SKM-1 (cell line): ENCODE measurements around the gene GADD45GIP1.
"Not testable (repeated sequence)": the region's sequence is repeated elsewhere in the genome, so short reads cannot be mapped to it uniquely, and the experiment has no call there.

Experiments
- DNase-seq: peaks from one replicate; lab custom pipeline; 2025; ENCODE audit not compliant: unreplicated experiment; lab: John Stamatoyannopoulos, UW

GADD45GIP1 gene

DNA sequence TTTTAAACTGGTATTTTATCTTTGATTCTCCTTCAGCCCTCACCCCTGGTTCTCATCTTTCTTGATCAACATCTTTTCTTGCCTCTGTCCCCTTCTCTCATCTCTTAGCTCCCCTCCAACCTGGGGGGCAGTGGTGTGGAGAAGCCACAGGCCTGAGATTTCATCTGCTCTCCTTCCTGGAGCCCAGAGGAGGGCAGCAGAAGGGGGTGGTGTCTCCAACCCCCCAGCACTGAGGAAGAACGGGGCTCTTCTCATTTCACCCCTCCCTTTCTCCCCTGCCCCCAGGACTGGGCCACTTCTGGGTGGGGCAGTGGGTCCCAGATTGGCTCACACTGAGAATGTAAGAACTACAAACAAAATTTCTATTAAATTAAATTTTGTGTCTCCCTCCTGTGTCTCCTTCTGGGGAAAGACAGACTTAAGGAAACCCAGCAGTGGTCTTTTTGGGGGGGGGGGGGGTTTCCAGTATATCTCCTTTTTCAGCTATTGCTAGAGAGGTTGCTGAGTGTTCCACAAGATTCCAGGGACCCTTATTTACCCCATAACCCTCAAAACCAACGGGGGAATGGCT lies 12.8 kb downstream of the GADD45GIP1 start:
- no peak for DNase-seq

DNA sequence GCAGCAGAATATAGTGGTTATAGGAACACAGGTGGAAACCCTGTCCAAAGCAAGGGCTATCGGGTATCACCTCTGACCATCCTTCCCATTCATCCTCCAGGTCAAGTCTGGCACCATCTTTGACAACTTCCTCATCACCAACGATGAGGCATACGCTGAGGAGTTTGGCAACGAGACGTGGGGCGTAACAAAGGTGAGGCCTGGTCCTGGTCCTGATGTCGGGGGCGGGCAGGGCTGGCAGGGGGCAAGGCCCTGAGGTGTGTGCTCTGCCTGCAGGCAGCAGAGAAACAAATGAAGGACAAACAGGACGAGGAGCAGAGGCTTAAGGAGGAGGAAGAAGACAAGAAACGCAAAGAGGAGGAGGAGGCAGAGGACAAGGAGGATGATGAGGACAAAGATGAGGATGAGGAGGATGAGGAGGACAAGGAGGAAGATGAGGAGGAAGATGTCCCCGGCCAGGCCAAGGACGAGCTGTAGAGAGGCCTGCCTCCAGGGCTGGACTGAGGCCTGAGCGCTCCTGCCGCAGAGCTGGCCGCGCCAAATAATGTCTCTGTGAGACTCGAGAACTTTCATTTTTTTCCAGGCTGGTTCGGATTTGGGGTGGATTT lies 13.5 kb downstream of the GADD45GIP1 start:
- no peak for DNase-seq

DNA sequence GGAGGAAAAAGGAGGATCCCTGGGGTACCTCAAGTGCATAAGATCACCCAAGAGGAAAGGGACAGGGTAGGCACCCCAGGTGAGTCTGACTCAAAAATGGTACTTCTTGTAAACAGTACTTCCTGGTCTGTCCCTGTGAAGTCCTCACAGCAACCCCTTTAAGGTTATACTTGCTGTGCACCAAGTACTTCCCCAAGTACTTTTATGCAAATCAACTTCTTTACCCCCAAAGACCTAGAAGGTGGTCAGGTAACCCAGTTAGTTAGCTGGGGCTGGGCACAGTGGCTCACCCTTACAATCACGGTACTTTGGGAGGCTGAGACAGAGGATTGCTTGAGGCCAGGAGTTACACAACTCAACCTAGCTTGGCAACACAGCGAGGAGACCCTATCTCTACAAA lies 16.1 kb downstream of the GADD45GIP1 start:
- DNase-seq = no peak

DNA sequence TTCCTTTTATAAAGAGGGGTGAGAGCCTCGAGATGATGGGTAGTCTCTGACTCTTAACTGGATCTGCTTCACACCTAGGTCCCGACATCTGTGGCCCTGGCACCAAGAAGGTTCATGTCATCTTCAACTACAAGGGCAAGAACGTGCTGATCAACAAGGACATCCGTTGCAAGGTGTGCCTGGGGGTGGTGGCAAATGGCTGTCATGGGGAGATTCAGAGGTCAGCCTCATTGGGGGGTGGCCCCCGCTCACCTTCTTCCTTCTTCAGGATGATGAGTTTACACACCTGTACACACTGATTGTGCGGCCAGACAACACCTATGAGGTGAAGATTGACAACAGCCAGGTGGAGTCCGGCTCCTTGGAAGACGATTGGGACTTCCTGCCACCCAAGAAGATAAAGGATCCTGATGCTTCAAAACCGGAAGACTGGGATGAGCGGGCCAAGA lies 17.0 kb downstream of the GADD45GIP1 start:
- no peak for DNase-seq

DNA sequence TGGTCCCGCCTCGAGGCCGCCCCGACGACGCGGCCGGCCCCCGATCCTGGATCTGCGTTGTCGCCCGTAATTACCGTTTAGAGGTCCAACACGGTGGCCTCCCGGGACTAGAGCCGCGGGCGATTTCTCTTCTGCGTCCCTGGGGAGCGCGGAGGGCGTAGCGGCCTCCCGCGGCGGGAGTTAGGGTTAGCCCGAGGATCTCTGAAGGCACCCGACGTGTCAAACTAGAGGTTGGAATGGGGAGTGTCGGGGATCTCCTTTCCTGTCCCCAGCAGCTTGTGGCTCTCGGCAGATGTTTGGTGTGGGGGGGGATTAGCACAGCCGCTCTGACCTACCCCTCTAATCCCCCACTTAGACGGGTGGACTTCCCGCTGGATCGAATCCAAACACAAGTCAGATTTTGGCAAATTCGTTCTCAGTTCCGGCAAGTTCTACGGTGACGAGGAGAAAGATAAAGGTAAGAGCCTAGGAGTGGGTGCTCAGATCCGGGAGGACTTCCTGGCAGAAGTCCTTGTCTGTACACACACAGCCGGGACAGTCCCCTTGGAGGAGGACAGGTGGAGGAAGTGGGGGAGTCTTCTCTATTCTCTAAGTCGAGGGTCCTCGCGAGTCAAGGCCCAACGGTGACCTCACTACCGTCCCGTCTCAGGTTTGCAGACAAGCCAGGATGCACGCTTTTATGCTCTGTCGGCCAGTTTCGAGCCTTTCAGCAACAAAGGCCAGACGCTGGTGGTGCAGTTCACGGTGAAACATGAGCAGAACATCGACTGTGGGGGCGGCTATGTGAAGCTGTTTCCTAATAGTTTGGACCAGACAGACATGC lies 18.0 kb downstream of the GADD45GIP1 start:
- no peak for DNase-seq

DNA sequence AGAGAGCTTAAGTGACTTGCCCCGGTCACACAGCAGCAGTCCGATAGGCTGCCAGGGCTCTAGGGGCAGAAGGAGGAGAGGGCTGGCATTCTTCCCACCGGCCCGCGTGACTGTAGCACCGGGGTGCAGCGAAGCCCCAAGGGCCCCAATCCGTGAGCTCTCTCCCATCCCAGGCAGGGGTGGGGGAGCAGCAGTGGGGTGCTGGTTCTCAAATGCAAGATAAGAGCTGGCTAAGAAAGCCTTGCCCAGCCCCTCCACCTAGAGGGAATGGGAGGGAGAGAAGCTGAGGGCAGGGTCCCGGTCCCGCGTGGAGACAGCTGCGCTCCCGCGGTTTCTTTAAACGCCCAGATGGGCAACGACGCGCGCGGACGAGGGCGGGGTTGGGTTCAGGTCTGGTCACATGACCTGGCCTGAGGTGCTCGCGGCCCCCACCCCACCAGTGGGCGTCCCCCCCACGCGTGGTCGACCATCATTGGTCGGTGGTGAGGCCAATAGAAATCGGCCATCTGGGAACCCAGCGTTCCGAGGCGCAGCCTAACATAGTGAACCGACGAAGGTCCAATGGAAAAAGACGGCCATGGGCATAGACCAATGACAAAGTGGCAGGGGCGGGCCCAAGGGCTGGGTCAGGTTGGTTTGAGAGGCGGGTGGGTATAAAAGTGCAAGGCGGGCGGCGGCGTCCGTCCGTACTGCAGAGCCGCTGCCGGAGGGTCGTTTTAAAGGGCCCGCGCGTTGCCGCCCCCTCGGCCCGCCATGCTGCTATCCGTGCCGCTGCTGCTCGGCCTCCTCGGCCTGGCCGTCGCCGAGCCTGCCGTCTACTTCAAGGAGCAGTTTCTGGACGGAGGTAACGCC lies 18.9 kb downstream of the GADD45GIP1 start, which contains the start of gene CALR:
Gene CALR, plus strand, starts transcription at position 683 of the 852 bp plus-strand sequence. Its CDS starts 71 bp downstream, at position 754.
- peak; percentile 98 for DNase-seq

DNA sequence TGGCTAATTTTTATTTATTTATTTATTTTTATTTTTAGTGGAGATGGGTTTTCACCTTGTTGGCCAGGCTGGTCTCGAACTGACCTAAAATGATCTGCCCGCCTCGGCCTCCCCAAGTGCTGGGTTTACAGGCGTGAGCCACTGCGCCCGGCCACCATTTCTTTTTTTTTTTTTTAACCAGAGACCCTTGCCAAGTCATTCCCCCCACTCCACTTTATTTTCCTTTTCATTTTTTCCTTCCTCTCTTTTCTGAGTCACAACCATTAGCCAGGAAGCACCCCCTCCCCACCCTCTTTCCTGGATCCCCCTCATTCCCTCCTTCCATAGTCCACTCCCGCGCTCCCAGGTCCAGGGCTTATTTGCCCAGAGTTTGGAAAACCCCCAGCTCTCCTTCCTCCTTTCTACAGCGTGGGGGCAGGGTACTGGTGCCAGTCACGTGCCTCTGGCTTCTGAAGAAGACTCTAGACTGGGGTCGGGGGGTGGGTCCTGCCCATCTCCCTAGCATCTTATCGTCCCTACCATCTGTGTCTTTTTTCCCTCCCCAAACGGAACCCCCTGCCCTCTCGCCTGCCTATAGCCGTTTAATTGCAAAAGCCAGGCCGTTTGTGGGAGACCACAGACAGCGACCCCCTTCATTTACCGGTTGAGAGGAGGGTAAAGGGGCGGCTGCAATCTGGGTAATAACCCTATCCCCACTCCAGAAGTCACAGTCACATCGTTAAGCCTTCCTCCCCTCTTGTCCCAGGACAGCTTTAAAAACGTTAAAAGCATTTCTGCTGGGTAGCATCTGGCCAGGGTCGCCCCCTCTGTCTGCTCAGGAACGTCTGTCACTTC lies 19.7 kb downstream of the GADD45GIP1 start:
- peak; percentile 78 for DNase-seq

DNA sequence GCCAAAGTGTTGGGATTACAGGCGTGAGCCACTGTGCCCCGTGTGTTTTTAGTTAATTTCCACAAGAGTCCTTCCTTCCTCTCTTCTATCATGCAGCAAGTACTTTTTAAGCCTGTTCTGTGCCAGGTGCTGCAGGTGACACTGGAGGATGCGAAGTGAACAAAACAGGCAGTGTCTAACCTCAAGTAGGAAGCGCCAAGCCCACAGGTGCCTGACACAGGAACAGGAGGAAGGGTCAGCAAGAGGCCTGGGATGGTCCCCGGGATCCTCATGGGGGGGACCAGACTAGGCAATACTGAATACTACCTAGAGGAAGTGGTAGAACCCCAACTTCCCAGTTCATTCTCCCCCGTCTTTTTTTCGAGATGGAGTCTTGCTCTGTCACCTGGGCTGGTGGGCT lies 20.4 kb downstream of the GADD45GIP1 start:
- DNase-seq = no peak

DNA sequence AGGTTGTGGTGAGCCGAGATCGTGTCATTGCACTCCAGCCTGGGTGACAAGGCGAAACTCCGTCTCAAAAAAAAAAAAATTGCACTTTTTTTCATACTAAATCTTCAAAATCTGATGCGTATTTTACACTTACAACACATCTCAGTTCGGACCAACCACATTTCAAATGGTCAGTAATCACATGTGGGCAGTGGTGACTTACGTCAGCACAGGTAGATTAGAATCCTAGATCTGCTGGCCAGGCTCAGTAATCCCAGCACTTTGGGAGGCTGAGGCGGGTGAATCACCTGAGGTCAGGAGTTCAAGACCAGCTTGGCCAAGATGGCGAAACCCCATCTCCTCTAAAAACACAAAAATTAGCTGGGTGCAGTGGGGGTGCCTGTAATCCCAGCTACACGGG lies 22.0 kb downstream of the GADD45GIP1 start:
- no peak for DNase-seq

DNA sequence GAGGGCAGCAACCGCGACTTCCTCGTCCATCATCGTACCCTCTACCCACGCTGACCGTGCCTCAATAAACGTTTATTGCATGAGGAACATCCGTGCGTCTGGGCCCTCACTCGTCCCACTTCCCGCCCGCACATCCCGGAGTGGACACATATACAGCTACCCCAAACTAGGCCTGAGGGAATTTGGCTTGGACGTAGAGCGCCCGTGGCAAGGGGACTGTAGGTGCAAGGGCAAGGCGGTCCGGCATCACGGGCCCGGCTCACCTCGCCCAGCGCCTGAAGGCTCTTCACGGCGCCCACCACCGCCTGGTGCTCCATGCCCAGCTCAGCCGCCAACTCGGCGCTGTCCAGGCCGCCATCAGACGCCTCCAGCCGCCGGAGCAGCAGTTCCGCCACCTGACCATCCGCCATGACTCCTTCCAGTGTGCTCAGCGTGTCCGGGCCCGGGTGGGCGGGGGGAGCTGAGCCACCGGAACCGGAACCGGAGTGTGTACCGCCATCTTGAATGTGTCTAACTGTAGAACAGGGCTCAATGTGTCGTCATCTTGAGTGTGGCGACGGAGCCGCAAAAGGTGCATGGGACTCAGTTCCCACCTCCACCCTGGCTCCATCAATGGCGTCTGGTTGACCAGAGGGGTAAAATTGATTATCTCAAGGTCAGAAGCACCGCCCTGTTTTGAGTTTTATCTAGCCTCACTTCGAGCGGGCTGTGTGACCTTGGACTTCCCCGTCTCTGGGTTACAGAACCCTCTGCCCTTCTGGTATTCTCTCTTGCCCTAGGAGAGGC lies 23.5 kb downstream of the GADD45GIP1 start, which contains the start of gene FARSA:
Gene FARSA, minus strand, starts transcription at position 425 of the 786 bp plus-strand sequence. Its CDS starts 15 bp downstream, at position 410.
- peak; percentile 88 for DNase-seq

DNA sequence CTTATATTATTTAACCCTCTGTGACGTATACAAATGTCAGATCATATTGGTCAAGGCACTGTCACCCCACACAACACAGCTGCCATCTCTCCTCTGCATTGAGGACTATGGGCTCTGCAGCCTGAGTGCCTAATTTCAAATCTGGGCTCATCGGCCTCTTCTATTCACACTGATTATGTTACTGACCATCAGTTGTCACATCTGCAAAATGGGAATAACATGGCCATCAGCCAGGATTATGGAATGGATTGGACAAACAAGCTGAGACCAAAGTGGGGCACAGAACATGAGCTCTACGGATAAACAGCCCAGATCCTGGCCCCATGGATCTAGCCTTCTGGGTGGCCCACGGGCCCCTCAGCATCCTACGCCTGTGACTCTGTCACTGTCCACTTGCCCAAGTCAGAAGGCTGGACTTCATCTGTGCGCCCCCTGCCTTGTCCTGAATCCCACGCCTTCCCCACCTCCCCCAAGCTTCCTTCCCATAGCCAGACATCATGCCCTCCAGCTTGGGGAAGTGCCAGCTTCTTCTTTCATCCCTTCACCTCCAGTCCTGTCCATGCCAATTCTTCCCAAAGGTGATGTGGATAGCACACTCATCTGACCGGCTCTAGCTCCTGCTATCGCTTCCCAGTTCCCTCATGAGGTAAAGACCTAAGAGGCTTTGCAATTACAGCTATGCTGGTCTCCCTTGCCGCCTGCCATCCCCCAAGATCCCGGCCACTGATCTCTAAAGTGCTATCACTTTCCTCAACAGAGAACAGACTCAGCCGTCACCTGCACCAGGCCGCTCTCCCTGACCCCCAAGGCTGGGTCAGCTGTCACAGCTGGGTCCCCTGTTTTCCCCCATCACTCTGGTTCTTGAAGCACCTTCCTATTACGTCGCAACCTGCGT lies 24.4 kb downstream of the GADD45GIP1 start:
- no peak for DNase-seq

DNA sequence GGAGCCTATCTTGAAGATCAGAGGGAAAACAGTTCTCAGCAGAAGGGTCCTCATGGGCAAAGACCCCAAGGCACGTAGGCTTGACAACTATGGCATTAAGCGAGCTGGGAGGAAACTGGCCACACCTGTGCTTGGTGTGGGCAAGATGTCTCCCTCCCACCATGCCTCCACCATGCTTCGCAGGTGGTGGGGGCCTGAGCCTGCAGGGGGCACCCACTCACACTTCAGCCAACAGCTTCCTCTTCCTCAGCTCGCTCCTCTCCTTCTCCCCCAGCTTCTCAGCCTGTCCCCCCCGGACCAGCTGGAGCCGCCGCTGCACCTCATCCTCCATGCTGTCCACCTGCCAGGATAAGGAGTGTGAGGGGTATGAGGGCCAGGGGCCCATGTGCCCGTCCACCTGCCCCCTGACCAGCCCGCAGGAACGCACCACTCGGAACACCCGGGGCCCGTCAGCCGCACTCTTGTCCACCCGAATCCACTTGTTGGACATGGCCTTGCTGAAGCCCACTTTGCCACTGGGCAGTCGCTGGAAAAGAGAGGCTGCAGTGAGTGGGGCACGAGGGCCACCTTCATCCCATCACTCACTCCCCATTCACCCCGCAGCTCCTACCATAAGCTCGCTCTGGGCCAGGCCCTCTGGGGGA lies 26.9 kb downstream of the GADD45GIP1 start:
- DNase-seq = no peak

DNA sequence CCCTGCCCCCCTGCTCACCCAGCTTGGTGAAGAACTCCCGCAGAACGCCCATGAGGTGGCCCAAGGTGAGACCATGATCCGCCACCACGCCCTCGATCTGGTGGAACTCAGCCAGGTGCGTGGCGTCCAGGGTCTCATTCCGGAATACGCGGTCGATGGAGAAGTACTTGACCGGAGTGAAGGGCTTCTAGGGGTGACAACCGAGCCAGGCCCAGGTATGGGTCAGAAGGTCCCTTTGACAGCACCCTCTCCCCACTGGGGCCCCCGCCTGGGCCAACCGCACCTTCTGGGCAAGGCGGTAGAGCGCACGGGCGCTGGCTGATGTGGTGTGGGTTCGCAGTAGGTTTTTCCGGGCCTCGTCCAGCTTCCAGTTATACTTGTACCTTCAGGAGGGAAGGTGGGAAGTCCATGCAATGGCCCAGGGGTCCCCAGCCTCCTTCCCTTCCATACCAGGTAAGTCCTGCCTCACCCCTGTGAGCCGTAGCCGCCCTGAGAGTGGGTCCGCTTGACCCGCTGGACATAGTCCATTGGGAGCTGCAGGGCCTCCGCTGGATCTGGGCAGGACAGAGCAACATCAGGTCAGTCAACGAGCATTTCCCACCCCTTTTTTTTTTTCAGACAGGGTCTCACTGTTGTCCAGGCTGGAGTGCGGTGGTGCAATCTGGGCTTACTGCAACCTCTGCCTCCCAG lies 32.3 kb downstream of the GADD45GIP1 start:
- DNase-seq = no peak

DNA sequence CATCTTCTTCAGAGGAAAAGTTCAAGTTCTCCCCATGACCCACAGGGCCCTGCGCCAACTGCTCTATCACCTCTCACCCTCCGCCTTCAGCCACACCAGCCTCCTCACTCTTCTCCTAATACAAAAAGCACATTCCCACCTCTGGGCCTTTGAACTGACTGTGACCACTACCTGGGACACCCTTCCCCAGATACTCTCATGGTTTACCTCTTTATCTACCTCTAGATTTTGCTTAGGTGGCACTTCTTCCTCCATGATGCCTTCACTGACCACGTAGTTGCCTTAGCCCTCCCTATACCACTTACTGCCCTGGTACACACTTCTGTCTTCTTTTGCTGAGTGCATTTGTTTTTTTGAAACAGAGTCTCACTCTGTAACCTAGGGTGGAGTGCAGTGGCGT lies 34.1 kb downstream of the GADD45GIP1 start:
- DNase-seq = no peak

DNA sequence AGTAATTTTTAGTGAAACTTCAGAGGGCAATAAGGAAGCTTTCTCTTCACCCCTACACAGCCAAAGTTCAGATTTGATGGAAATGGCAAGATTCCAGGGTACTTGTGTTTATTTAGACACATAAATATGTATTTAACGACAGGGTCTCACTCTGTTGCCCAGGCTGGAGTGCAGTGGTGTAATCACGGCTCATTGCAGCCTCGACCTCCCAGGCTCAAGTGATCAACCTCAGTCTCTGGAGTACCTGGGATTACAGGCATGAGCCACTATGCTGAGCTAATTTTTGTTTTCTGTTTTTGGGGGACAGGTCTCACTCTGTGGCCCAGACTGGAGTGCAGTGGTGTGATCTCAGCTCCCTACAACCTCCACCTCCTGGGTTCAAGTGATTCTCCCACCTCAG lies 36.0 kb downstream of the GADD45GIP1 start:
- no peak for DNase-seq

DNA sequence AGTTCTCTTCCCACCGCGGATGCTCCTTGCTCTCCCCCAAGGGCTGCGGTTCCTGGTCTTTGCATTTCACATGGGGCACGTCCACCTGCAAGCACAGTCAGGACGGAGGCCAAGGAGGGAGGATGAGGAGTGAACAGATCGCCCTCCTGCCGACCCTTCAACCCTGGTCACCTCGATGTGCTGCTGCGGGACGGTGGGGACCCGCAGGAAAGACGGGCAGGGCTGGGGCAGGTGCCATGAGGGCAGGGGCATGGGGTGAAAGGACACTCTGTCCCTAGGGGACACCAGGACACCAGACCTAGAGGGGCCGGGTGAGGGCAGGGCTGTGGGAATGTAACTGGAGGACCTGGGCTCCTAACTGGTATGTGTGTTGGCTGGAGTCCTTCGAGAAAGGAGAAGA lies 38.8 kb downstream of the GADD45GIP1 start:
- DNase-seq = no peak

DNA sequence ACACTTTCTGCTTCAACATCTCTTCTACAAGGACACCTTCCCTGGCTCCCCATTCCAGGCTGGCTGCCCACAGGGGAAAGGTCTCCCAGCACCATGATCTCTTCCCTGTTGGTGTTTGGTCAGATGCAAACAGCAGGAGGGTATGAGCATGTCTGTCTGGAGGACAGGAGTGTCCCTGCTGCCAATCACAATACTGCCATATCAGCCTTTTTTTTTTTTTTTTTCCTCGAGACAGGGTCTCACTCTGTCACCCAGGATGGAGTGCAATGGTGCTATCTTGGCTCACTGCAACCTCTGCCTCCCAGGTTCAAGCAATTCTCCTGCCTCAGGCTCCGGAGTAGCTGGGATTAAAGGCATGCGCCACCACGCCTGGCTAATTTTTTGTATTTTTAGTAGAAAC lies 41.2 kb downstream of the GADD45GIP1 start:
- not testable (repeated sequence) for DNase-seq
